ENCODE data around the gene C12orf57. TPM values are rescaled to one million over a fixed set of nuclear protein-coding genes. Genes with fewer than 3 reads are reported as not detected.

The C12orf57 gene, protein sequence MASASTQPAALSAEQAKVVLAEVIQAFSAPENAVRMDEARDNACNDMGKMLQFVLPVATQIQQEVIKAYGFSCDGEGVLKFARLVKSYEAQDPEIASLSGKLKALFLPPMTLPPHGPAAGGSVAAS
- 260 and 307 TPM in 2 replicates for total RNA-seq
- polyA plus RNA-seq, result 154 and 208 TPM in 2 replicates

DNA sequence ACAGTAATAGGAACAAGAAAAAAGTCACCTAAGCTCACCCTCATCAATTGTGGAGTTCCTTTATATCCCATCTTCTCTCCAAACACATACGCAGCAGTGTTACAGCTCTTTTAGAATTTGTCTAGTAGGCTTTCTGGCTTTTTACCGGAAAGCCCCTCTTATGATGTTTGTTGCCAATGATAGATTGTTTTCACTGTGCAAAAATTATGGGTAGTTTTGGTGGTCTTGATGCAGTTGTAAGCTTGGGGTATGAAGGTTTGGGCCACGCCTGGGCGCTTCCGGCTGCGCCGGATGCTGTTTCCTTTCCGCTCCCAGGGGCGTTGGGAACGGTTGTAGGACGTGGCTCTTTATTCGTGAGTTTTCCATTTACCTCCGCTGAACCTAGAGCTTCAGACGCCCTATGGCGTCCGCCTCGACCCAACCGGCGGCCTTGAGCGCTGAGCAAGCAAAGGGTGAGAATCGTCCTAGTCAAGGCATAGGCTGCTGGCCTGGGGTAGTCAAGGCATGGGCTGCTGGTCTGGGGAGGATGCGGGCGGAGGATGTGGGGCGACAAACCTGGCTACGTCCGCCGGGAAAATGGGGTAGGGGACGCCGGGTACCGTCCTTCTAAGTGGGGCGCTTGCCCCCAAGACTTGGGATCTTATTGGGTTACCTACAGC is at the start of gene C12orf57, which contains the start of gene RNU7-1:
Gene C12orf57, plus strand, starts transcription at position 301 of the 659 bp plus-strand sequence. Its CDS starts 100 bp downstream, at position 401.
Gene RNU7-1, plus strand, starts transcription at position 95 of the 659 bp plus-strand sequence.
- Histone ChIP-seq H3K27me3 (no peaks in the 10 kb centered on the region), H3K27ac (peak within 1 kb of the TSS; percentile 98), H3K4me1 (ENCODE audit: low read depth) (peaks cover under 1% of the 10 kb centered on the region), H3K4me3 (peak within 1 kb of the TSS; percentile 47), H3K9me3 (ENCODE audit: low read depth) (no peaks in the 10 kb centered on the region), H3K36me3 (no peaks in the 10 kb centered on the region)
- peak; percentile 86 to 88 for DNase-seq (ENCODE audit: low read depth in 1 of 2, low spot score in 1 of 2)
- TF ChIP-seq, protein P1, sequence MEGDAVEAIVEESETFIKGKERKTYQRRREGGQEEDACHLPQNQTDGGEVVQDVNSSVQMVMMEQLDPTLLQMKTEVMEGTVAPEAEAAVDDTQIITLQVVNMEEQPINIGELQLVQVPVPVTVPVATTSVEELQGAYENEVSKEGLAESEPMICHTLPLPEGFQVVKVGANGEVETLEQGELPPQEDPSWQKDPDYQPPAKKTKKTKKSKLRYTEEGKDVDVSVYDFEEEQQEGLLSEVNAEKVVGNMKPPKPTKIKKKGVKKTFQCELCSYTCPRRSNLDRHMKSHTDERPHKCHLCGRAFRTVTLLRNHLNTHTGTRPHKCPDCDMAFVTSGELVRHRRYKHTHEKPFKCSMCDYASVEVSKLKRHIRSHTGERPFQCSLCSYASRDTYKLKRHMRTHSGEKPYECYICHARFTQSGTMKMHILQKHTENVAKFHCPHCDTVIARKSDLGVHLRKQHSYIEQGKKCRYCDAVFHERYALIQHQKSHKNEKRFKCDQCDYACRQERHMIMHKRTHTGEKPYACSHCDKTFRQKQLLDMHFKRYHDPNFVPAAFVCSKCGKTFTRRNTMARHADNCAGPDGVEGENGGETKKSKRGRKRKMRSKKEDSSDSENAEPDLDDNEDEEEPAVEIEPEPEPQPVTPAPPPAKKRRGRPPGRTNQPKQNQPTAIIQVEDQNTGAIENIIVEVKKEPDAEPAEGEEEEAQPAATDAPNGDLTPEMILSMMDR (IDR thresholded peaks at IDR 0.05; ENCODE audit: low read depth, low read length), result no peak

DNA sequence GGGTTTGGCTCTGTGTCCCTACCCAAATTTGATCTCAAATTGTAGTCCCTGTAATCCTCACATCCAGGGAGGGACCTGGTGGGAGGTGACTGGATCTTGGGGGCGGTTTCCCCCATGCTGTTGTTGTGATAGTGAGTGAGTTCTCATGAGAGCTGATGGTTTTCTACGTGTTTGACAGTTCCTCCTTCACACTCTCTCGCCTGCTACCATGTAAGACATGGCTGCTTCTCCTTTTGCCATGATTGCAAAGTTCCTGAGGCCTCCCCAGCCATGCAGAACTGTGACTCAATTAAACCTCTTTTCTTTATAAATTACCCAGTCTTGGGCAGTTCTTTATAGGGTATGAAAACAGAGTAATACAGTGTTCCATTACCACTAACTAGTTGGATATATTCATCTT is 49.5 kb upstream of the C12orf57 start:
- DNase-seq (ENCODE audit: low read depth in 1 of 2, low spot score in 1 of 2), result no peak
- H3K27ac ChIP-seq, result no peak overlapping the region
- no peak overlapping the region for H3K4me3 ChIP-seq
- no peaks in the 10 kb centered on the region for H3K27me3 ChIP-seq
- TF ChIP-seq, protein P1 (IDR thresholded peaks at IDR 0.05; ENCODE audit: low read depth, low read length), result no peak
- H3K36me3 ChIP-seq, result no peaks in the 10 kb centered on the region
- H3K9me3 ChIP-seq (ENCODE audit: low read depth), result no peaks in the 10 kb centered on the region
- H3K4me1 ChIP-seq (ENCODE audit: low read depth), result no peaks in the 10 kb centered on the region

DNA sequence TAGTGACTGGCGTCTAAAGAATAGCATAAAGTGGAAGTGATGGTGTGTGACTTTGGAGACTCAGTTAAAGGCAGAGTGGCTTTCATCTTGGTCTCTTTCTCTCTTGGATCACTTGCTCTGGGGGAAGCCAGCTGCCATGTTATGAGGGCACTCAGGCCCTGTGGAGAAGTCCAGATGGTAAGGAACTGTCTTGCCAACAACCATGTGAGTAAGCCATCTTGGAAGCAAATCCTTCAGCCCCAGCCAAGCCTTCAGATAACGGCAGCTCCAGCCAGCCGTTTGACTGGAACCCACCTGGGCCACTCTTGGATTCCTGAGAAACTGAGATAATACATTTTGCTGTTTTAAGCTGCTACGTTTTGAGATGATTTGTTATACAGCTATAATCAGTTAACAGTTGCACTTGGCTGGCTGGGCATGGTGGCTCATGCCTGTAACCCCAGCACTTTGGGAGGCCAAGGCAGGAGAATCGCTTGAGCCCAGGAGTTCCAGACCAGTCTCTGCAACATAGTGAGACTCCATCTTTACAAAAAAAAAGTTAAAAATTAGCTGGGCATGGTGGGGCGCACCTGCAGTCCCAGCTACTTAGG is 46.9 kb upstream of the C12orf57 start:
- DNase-seq (ENCODE audit: low read depth in 1 of 2, low spot score in 1 of 2), result no peak
- Histone ChIP-seq H3K9me3 (ENCODE audit: low read depth) (no peaks in the 10 kb centered on the region), H3K4me3 (no peak overlapping the region), H3K27ac (no peak overlapping the region), H3K27me3 (no peaks in the 10 kb centered on the region), H3K4me1 (ENCODE audit: low read depth) (no peaks in the 10 kb centered on the region), H3K36me3 (no peaks in the 10 kb centered on the region)
- TF ChIP-seq, protein P1 (IDR thresholded peaks at IDR 0.05; ENCODE audit: low read depth, low read length), result no peak

DNA sequence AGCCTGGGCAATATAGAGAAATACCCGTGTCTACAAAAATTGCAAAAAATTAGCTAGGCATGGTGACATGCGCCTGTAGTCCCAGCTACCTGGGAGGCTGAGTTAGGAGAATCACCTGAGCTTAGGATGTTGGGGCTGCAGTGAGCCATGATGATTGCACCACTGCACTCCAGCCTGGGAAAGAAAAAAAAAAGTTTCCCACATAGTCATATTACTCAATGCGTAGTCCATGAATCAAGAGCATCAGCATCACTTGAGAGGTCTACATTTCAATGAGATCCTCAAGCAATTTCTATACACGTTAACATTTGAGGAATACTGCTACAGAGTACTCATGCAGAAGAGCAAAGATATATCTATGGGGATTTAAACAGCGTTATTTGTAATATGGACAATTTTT is 44.4 kb upstream of the C12orf57 start:
- no peaks in the 10 kb centered on the region for H3K27me3 ChIP-seq
- no peaks in the 10 kb centered on the region for H3K36me3 ChIP-seq
- no peak overlapping the region for H3K4me3 ChIP-seq
- TF ChIP-seq, protein P1 (IDR thresholded peaks at IDR 0.05; ENCODE audit: low read depth, low read length), result no peak
- H3K27ac ChIP-seq, result no peak overlapping the region
- H3K9me3 ChIP-seq (ENCODE audit: low read depth), result no peaks in the 10 kb centered on the region
- peak in 1 of 2 donors; percentile 14 for DNase-seq (ENCODE audit: low read depth in 1 of 2, low spot score in 1 of 2)
- no peaks in the 10 kb centered on the region for H3K4me1 ChIP-seq (ENCODE audit: low read depth)

DNA sequence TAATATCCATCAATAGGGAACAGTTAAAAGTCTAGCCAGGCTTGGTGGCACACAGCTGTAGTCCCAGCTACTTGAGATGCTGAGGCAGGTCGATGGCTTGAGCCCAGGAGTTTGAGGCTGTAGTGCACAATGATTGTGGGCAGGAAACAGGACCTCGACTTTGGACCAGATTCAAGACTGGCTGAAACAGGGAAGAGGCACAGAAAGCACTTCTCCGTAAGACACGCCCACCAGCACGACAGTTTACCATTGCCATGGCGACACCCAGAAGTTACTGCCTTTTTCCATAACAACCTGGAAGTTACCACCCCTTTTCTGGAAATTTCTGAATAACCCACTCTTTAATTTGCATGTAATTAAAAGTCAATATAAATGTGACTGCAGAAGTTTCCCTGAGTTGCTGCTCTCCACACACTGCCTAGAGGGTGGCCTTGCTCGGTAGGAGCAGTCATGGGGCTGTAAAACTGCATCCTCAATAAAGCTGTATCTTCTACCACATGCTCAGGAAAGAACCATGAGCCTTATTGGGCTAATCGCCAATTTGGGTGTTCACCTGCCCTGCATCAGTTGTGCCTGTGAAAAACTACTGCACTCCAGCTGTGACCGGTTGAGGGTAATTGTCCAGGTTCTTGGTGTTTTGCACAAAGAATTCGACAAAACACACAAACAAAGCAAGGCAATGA is 43.8 kb upstream of the C12orf57 start:
- Histone ChIP-seq H3K4me1 (ENCODE audit: low read depth) (peaks cover under 1% of the 10 kb centered on the region), H3K9me3 (ENCODE audit: low read depth) (no peaks in the 10 kb centered on the region), H3K36me3 (no peaks in the 10 kb centered on the region), H3K4me3 (no peak overlapping the region), H3K27ac (no peak overlapping the region), H3K27me3 (no peaks in the 10 kb centered on the region)
- TF ChIP-seq, protein P1 (IDR thresholded peaks at IDR 0.05; ENCODE audit: low read depth, low read length), result no peak
- peak in 1 of 2 donors; percentile 80 for DNase-seq (ENCODE audit: low read depth in 1 of 2, low spot score in 1 of 2)
